HepG2 (cell line): ENCODE data around the gene CD300LG. TPM values are rescaled to one million over a fixed set of nuclear protein-coding genes. Genes with fewer than 3 reads are reported as not detected.

Source experiments
- ATAC-seq: fragments of 200-7000 bp; cut with Tn5 transposase; 3 replicates; pipeline ENCODE4 v1.9.1; 2020; ENCODE audit warnings: mild to moderate bottlenecking, moderate library complexity
- BruUV-seq: library from RNA; stranded (reverse); fragments of 400-500 nt; replicated peaks from 2 replicates; lab custom pipeline; 2021; lab: Mats Ljungman, UMichigan
- CTCF ChIA-PET: fragments of 300-600 bp; formaldehyde crosslinking; extraction: SDS; loops from one replicate; lab custom pipeline; 2021; ENCODE audit warnings: low total read pairs, inconsistent platforms, low intra/inter-chr PET ratio; lab: Yijun Ruan, JAX
- POLR2A ChIA-PET: fragments of 350-600 bp; sonication (Branson Sonifier 250); formaldehyde crosslinking; loops from one replicate; lab custom pipeline; 2020; ENCODE audit warnings: antibody characterized with exemption, inconsistent platforms; lab: Yijun Ruan, JAX
- DNase-seq: peaks from one replicate; pipeline ENCODE4 v3.0.0-alpha.2; 2015; ENCODE audit warnings: low spot score
- FAIRE-seq: peaks from 3 replicates; lab custom pipeline; 2011; peaks lifted over from hg19 to GRCh38; lab: Jason Lieb, UNC
- H2AFZ ChIP-seq: one replicate; pipeline ENCODE4 v1.6.1; 2011; ENCODE audit warnings: low read length, inconsistent platforms
- H3K27ac ChIP-seq: fragments of 300-600 bp; 3 replicates; pipeline ENCODE4 v1.8.0; 2011; ENCODE audit warnings: mixed run types, mild to moderate bottlenecking, mixed read lengths, low read length, inconsistent platforms; ENCODE audit not compliant: insufficient read depth; ENCODE audit errors: extremely low read length
- H3K27me3 ChIP-seq, 2 experiments: fragments of 200-600 bp in 1 of 2; 2 replicates in 1 of 2; 3 replicates in 1 of 2; pipeline versions ENCODE4 v1.6.0 to v1.8.0; 2011; ENCODE audit warnings: low read length in 2 of 2, mild to moderate bottlenecking in 2 of 2, moderate library complexity in 2 of 2, inconsistent platforms in 1 of 2; ENCODE audit not compliant: insufficient read depth in 2 of 2, control insufficient read depth in 1 of 2
- H3K36me3 ChIP-seq, 2 experiments: fragments of 200-600 bp in 1 of 2; replicated peaks in 1 of 2; 2 replicates in 1 of 2; 3 replicates in 1 of 2; pipeline versions ENCODE4 v1.5.1 to v1.8.0; 2011; ENCODE audit warnings: low read length in 2 of 2, inconsistent platforms in 1 of 2; ENCODE audit not compliant: insufficient read depth in 2 of 2, control insufficient read depth in 1 of 2
- H3K4me1 ChIP-seq: 2 replicates; pipeline ENCODE4 v1.5.1; 2012; ENCODE audit warnings: low read length, inconsistent platforms; ENCODE audit not compliant: insufficient read depth
- H3K4me2 ChIP-seq: 2 replicates; pipeline ENCODE4 v1.6.0; 2011; ENCODE audit warnings: low read depth, low read length, inconsistent platforms
- H3K4me3 ChIP-seq, 3 experiments: fragments of 200-600 bp in 1 of 3; sonication (generic), shearing (Covaris generic) in 1 of 3; replicated peaks in 1 of 3; 2 replicates each; pipeline ENCODE4 v1.5.1; 2011 to 2016; ENCODE audit warnings: low read length in 3 of 3, inconsistent platforms in 2 of 3, low read depth in 2 of 3, mild to moderate bottlenecking in 2 of 3, control low read depth in 1 of 3, mixed read lengths in 1 of 3; ENCODE audit not compliant: insufficient read depth in 1 of 3
- H3K79me2 ChIP-seq: one replicate; pipeline ENCODE4 v1.6.1; 2011; ENCODE audit warnings: low read length, inconsistent platforms; ENCODE audit not compliant: insufficient read depth
- H3K9ac ChIP-seq: 2 replicates; pipeline ENCODE4 v1.6.0; 2011; ENCODE audit warnings: mild to moderate bottlenecking, low read depth, low read length, inconsistent platforms; ENCODE audit not compliant: insufficient read depth
- H3K9me3 ChIP-seq: 2 replicates; pipeline ENCODE4 v1.5.1; 2012; ENCODE audit warnings: mild to moderate bottlenecking, low read length
- H4K20me1 ChIP-seq: 2 replicates; pipeline ENCODE4 v1.6.0; 2011; ENCODE audit warnings: inconsistent platforms, mild to moderate bottlenecking, low read length, moderate library complexity; ENCODE audit not compliant: insufficient read depth
- MAFF ChIP-seq: IDR thresholded peaks from 2 replicates; pipeline ENCODE4 v1.6.1; 2011; ENCODE audit warnings: low read depth, low read length, improper control_type of control experiment
- MAFK ChIP-seq, 2 experiments: IDR thresholded peaks in 1 of 2; conservative IDR thresholded peaks in 1 of 2; 2 replicates each; pipeline ENCODE4 v1.6.1; 2011; ENCODE audit warnings: improper control_type of control experiment in 2 of 2, low read length in 2 of 2
- NR2C2 ChIP-seq: sonication (generic); formaldehyde crosslinking; IDR thresholded peaks from 2 replicates; pipeline ENCODE4 v1.4.0; 2020; ENCODE audit warnings: missing genetic modification reagents, mild to moderate bottlenecking, moderate library complexity, borderline replicate concordance
- ZNF234 ChIP-seq: sonication (generic); formaldehyde crosslinking; conservative IDR thresholded peaks from 2 replicates; pipeline ENCODE4 v1.5.1; 2020; ENCODE audit warnings: mild to moderate bottlenecking, missing genetic modification reagents
- ZNF562 ChIP-seq: sonication (generic); formaldehyde crosslinking; IDR thresholded peaks from 2 replicates; pipeline ENCODE4 v1.8.0; 2022; ENCODE audit warnings: missing genetic modification reagents, borderline replicate concordance
- ZNF629 ChIP-seq: sonication (generic); formaldehyde crosslinking; conservative IDR thresholded peaks from 2 replicates; pipeline ENCODE4 v1.5.0; 2020; ENCODE audit warnings: missing genetic modification reagents
- WGBS: methylation state at CpG from one replicate; pipeline ENCODE4 v1.1.6; 2017; ENCODE audit warnings: low lambda C conversion rate; 5-methylcytosine and 5-hydroxymethylcytosine counted together
- in situ Hi-C: cut with HindIII; loops from 2 replicates; pipeline ENCODE4 v1.10.0; 2017; ENCODE audit warnings: low pct_unique_long_range_greater_than_20kb; ENCODE audit not compliant: extremely low pct_ligation_motif_present
- intact Hi-C: fragments of 100-400 bp; cut with micrococcal nuclease; formaldehyde crosslinking; loops from one replicate; pipeline ENCODE4 v1.10.0; 2022; ENCODE audit not compliant: unreplicated experiment
- polyA plus RNA-seq, 8 experiments: library from polyadenylated mRNA; depleted of rRNA in 3 of 8; stranded (reverse) in 7 of 8; unstranded in 1 of 8; fragments of >200 nt; fragmentation: Illumina TruSeq in 4 of 8; extraction: Trizol in 4 of 8; gene quantifications; 2 replicates each; pipeline versions ENCODE4 v1.2.1 to v1.2.3, GENCODE V29; 2011 to 2016; ENCODE audit warnings: low read depth in 4 of 8, missing spikeins in 1 of 8, mixed read lengths in 1 of 8; ENCODE audit not compliant: insufficient read depth in 1 of 8
- total RNA-seq, 5 experiments: library from RNA; depleted of rRNA; stranded (reverse); fragments of >200 nt; fragmentation: Illumina TruSeq; extraction: Trizol; gene quantifications; 2 replicates each; pipeline ENCODE4 v1.2.3, GENCODE V29; 2016; ENCODE audit warnings: low read depth in 1 of 5
- TF ChIP-seq, protein P1 (sequence below): IDR thresholded peaks from 2 replicates; pipeline ENCODE4 v1.6.1; 2012; ENCODE audit warnings: low read length, improper control_type of control experiment
- TF ChIP-seq, protein P2 (sequence below): sonication (generic); formaldehyde crosslinking; IDR thresholded peaks from 2 replicates; pipeline ENCODE4 v1.4.0; 2020; ENCODE audit warnings: missing genetic modification reagents, borderline replicate concordance
- TF ChIP-seq, protein P3 (sequence below): sonication (generic); formaldehyde crosslinking; IDR thresholded peaks from 2 replicates; pipeline ENCODE4 v1.8.0; 2023; ENCODE audit warnings: mild to moderate bottlenecking, missing genetic modification reagents

CD300LG gene
- total and polyA plus RNA-seq, 2 of the 13 experiments (the other 11 are each of a cell fraction or from before 2014, with no cell fraction given) = not detected

DNA sequence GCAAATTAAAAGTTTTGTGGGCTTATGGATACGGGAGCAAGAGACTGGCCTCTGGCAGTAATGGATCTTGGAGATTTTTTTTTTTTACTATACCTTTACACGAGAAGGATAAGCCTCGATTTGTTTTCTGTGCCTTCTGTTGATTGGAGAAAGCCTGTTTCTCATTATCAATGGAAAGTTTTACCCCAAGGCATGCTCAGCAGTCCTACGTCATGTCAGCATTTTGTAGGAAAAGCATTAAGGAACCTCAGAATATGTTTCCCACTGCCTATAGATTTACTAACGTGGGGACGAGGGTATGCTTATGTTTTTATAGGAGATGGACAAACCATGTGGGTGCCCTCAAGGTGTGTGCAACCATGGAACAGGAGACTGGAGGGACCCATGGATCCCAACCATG lies 26.8 kb downstream of the CD300LG start:
- Histone ChIP-seq H4K20me1 (no peaks in the 10 kb centered on the region), H3K9me3 (no peaks in the 10 kb centered on the region), H3K27ac (no peak overlapping the region), H2AFZ (no peak overlapping the region), H3K4me3 (no peak overlapping the region), H3K27me3 (no peaks in the 10 kb centered on the region; a peak in 1 of 5 replicates), H3K79me2 (no peaks in the 10 kb centered on the region), H3K4me1 (peaks cover 14% of the 10 kb centered on the region), H3K36me3 (no peaks in the 10 kb centered on the region), H3K4me2 (no peak overlapping the region), H3K9ac (no peak overlapping the region)
- POLR2A ChIA-PET = no interaction called here
- intact Hi-C loops = no loop called here
- TF ChIP-seq, protein P1, sequence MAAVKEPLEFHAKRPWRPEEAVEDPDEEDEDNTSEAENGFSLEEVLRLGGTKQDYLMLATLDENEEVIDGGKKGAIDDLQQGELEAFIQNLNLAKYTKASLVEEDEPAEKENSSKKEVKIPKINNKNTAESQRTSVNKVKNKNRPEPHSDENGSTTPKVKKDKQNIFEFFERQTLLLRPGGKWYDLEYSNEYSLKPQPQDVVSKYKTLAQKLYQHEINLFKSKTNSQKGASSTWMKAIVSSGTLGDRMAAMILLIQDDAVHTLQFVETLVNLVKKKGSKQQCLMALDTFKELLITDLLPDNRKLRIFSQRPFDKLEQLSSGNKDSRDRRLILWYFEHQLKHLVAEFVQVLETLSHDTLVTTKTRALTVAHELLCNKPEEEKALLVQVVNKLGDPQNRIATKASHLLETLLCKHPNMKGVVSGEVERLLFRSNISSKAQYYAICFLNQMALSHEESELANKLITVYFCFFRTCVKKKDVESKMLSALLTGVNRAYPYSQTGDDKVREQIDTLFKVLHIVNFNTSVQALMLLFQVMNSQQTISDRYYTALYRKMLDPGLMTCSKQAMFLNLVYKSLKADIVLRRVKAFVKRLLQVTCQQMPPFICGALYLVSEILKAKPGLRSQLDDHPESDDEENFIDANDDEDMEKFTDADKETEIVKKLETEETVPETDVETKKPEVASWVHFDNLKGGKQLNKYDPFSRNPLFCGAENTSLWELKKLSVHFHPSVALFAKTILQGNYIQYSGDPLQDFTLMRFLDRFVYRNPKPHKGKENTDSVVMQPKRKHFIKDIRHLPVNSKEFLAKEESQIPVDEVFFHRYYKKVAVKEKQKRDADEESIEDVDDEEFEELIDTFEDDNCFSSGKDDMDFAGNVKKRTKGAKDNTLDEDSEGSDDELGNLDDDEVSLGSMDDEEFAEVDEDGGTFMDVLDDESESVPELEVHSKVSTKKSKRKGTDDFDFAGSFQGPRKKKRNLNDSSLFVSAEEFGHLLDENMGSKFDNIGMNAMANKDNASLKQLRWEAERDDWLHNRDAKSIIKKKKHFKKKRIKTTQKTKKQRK = no peak
- TF ChIP-seq MAFF (0 out of 2 replicates have a peak, but pooled peaks have one; percentile 30), ZNF234 (CRISPR knock-in tag) (no peak), MAFK (conservative IDR thresholded peaks at IDR 0.05 in 1 of 2, IDR thresholded peaks at IDR 0.05 in 1 of 2; ENCODE audit: low read length in 2 of 2) (peak; percentile 17 to 56; a peak in 2 of 4 replicates), ZNF562 (CRISPR knock-in tag) (no peak), ZNF629 (CRISPR knock-in tag) (no peak), NR2C2 (CRISPR knock-in tag) (no peak)
- TF ChIP-seq, protein P2, sequence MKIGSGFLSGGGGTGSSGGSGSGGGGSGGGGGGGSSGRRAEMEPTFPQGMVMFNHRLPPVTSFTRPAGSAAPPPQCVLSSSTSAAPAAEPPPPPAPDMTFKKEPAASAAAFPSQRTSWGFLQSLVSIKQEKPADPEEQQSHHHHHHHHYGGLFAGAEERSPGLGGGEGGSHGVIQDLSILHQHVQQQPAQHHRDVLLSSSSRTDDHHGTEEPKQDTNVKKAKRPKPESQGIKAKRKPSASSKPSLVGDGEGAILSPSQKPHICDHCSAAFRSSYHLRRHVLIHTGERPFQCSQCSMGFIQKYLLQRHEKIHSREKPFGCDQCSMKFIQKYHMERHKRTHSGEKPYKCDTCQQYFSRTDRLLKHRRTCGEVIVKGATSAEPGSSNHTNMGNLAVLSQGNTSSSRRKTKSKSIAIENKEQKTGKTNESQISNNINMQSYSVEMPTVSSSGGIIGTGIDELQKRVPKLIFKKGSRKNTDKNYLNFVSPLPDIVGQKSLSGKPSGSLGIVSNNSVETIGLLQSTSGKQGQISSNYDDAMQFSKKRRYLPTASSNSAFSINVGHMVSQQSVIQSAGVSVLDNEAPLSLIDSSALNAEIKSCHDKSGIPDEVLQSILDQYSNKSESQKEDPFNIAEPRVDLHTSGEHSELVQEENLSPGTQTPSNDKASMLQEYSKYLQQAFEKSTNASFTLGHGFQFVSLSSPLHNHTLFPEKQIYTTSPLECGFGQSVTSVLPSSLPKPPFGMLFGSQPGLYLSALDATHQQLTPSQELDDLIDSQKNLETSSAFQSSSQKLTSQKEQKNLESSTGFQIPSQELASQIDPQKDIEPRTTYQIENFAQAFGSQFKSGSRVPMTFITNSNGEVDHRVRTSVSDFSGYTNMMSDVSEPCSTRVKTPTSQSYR (CRISPR knock-in tag) = no peak
- TF ChIP-seq, protein P3, sequence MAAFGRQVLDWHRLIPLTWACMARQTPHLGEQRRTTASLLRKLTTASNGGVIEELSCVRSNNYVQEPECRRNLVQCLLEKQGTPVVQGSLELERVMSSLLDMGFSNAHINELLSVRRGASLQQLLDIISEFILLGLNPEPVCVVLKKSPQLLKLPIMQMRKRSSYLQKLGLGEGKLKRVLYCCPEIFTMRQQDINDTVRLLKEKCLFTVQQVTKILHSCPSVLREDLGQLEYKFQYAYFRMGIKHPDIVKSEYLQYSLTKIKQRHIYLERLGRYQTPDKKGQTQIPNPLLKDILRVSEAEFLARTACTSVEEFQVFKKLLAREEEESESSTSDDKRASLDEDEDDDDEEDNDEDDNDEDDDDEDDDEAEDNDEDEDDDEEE (CRISPR knock-in tag) = no peak
- in situ Hi-C loops = no loop called here
- DNase-seq = no peak
- FAIRE-seq = no peak
- 35% methylated on average over 6 of the region's 6 CpGs for whole genome bisulfite sequencing
- CTCF ChIA-PET = no interaction called here
- ATAC-seq = no peak
- BruUV-seq = no TSS peak
